HG03196 (cell line): ENCODE data around the gene HGFAC.
"Not testable (repeated sequence)": the region's sequence is repeated elsewhere in the genome, so short reads cannot be mapped to it uniquely, and the experiment has no call there.

Experiments
- ATAC-seq: cut with Tn5 transposase; IDR thresholded peaks from one replicate; pipeline ENCODE4 v1.9.1; 2021; ENCODE audit not compliant: unreplicated experiment

Gene HGFAC

DNA sequence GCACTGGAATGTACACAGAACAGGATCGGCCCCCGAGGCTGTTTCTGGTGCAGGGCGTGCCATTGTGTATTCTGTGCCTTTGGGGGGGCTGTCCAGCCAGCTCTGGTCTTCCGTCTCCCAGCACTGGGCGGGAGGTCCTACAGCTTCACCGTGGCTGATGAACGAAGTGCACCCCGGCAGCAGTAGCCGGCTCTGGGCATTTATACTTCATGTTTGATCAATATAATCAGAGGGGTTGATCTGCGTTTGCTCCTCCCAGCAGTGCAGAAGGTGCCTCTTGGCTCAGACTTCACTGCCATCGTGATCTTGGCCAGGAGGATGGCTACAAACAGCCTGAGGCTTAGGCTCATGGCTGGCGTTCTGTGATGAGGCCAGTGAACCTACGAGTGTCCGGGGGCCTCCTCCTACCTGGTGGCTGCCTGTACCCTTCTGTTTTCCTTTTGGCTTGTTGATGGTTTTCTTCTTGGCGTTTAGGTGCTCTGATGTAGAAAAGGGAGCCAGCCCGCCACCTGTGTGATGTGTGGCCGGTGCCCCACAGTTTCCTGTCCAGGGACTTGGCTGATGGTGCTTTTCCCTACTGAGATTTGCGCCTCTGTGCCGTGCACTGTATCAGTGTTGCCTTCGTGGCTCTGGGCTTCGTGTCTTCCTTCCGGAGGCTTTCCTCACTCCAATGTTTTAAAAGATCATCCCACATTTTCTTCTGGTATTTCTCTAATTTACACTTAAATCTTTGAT lies 31.2 kb upstream of the HGFAC start:
- no peak for ATAC-seq

DNA sequence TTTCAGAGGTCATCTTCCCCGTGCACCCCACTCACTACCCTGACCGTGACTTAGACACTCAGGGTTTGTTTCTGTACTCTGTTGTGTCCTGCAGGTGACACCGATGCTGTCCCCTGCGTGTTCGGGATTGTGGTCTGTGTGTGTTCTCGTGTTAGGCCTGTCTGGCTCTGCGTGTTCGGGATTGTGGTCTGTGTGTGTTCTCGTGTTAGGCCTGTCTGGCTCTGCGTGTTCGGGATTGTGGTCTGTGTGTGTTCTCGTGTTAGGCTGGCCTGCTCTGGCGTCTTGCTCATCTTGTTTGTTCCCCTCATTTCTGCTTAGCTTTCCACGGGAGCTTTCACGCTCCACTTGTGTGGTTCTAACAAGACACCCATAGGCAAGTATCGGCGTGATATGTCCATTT lies 30.6 kb upstream of the HGFAC start:
- ATAC-seq = not testable (repeated sequence)

DNA sequence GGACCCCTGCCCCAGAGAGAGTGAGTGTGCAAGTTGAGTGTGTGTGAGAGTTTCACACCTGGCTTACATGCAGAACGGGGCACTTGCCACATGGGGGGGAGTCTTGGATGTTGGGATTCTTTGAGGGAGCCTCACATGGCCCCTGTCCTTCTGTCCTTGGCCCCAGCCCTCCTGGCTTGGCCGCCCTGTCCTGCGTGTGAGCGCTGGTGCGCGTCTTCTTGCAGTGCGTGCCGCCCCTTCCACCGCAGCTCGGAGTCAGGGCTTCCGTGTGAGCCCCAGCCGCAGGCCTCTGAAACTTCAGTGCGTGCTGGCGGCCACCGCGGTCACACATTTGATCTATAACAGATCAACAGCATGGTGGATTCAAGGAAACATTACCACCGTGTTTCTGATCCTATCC lies 30.1 kb upstream of the HGFAC start:
- ATAC-seq = no peak

DNA sequence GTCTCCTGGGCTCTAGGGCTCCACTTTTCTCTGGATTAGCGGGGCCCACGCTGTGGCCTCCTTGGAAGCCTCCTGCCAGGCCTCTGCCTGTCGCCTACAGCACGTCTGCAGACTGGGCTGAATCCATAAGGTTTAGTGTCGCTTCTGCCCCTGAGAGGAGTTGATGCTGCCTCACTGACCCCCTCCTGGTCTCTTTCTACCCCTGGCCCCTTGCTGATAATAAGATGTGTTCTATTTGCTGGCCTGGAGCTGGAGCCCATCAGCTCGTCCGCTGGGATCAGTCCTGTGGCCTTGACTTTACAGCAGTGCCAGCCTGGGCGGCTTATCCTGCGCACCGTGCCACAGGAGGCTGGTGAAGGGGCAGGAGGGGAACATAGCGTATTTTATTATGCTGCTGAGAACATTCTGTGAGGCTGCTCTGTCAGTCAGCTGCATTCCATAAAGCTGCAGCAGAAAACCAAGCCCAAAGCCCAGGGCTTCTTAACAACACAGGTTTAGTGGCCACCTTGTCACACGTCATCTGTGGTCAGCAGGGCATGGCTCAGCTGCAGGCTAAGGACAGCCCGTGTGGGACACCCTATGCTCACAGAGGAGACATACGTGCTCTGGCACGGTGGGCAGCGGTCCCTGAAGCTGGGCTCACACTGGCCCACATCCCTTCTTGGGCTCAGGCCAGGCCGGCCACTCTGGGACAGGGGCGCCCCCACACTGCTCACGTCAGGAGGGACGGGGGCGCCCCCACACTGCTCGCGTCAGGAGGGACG lies 29.3 kb upstream of the HGFAC start:
- no peak for ATAC-seq

DNA sequence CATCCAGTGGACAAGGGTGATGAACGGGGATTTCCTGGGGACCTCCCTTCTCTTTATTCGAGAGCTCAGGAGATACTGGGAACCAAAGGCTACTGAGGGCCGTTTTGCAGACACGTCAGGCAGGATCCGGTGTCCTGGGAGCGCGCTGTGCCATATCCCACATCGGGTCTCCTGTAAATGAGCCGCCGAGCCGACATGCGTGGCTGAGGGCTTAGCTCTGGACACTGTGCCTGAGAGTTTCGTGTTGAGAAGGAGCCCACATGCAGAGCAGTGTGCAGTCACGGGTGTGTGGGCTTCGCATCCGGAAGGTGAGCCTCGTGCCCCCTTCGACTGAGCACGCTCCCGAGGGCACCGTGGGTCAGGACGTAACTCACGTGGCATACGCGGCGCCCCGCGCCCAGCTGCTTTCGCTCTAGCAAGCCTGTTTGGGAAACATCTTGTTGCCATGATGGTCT lies 28.5 kb upstream of the HGFAC start:
- ATAC-seq = no peak

DNA sequence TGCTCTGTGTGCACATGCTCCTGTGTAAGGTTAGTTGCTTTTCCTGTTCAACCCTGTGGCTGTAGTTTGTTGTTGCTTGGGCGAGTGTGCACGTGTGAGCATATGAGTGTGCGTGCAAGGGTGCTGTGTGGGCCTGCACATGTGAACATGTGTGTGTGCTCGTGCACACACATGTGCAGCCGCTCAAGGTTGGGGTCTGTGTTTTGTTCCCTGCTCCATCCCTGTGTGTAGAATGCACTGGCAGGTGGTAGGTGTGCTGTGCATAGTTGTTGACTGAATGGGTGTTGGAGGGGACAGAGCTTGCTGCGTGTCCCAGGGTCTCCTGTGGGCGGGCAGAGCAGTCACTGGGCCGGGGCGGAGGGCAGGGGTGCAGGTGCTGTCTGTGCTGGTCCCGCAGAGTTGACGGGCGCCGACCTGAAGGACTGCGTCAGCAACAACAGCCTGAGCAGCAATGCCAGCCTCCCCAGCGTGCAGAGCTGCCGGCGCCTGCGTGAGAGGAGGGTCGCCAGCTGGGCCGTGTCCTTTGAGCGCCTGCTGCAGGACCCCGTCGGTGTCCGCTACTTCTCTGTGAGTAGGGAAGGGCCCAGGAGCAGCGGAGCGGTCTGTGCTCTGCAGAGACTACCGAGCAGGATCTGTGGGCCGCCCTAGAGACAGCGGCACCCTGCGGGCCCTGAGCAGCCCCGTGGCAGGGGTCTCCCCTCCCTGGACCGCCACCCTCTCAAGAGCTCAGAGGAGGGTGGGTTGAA lies 27.9 kb upstream of the HGFAC start:
- no peak for ATAC-seq

DNA sequence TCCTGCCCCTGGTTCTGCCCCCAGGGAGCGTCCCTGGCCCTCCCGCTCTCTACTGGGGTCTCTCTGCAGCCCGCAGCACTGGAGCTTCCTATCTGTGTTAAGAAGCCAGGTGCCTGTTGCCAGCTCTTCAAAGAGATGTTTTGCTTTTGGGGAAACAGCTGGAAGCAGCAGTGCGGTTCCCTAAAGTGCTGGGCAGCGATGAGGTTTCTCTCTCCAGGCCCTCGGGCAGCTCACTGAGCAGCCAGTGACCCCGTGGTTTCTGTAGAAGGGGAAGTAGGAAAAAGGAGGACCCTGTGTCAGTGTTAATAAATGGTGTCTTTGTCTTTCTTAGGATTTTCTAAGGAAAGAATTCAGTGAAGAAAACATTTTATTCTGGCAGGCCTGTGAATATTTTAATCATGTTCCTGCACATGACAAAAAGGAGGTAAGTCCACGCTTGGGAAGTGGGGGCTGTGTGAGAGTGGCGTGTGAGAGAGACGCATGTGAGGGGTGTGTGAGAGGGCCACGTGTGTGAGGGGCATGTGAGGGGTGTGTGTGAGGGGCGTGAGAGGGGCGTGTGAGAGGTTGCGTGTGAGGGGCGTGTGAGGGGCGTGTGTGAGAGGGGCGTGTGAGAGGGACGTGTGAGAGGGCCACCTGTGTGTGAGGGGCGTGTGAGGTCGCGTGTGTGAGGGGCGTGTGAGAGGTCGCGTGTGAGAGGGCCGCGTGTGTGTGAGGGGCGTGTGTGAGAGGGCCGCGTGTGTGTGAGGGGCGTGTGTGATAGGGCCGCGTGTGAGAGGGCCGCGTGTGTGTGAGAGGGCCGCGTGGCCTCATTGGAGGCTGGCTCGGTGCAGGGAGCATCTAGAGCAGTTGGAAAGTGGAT lies 27.1 kb upstream of the HGFAC start:
- ATAC-seq = no peak

DNA sequence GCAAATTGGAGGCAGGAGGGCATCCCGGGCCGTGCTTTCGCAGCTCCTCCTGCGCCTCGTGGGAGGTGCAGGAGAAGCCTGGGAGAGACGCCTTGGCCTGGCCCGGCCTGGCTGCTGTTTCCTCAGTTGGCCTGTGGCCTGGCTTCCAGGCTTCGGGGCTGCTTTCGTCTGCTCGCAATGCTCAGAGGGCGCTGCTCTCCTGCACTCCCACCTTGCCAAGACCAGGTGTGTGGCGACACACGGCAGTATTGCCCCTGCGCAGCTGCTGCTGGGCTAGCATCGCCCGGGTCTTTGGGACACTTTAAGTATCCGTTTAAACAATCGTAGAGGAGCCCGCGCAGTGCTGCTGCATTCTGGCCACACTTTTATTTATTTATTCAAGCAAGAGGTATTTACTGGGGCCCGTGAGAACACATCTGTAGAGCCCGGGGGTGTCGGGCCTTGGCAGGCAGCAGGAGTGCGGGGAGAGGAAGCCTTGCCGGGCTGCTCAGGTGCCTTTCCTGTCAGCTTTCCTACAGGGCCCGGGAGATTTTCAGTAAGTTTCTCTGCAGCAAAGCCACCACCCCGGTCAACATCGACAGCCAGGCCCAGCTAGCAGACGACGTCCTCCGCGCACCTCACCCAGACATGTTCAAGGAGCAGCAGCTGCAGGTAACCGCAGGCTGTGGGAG lies 26.2 kb upstream of the HGFAC start:
- ATAC-seq = no peak

DNA sequence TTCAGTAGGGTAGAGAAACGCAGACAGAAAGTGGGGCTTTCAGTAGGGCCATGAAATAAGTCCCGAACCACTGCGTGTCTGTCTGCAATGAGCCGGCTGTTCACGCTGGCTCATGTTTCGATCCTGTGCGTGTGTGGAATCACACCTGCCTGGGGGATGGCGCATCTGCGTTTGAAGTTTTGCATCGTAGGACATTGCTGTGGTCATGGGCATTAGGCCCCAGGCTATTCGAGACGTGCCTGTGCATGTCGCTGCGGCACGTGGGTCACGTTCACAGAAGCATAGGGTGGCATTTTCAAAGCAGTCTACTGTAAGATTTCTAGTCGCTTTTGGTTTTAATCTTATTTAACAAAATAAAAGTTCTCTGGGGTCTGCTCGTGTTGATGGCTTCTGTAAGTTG lies 25.5 kb upstream of the HGFAC start:
- no peak for ATAC-seq

DNA sequence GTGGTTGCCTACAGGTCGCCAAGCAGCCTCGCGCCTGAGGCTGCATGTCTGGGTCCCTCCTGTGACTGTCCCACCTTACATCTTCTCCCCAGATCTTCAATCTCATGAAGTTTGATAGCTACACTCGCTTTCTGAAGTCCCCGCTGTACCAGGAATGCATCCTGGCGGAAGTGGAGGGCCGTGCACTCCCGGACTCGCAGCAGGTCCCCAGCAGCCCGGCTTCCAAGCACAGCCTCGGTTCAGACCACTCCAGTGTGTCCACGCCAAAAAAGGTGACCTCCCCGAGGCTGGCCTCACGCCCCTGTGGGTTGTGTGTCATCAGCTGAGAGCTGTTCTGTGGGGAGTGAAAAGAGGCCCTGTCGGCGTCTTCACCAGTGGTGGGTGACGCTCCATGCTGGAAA lies 24.9 kb upstream of the HGFAC start:
- no peak for ATAC-seq

DNA sequence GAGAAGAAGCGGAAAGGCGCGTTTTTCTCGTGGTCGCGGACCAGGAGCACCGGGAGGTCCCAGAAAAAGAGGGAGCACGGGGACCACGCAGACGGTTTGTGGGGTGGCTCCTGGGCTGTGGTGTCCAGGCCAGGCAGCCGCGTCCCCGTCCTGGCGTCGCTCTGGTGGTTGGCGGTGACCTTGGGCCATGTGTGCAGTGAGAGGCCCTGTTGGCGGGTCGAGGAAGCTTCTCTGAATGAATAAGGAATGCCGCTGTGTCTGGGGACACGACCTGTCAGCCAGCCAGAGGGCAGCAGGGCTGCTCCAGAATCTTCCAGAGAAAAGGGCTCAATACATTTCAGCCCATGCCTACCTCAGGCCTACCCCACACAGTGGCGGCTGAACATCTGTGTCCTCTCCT lies 24.3 kb upstream of the HGFAC start:
- ATAC-seq = no peak

DNA sequence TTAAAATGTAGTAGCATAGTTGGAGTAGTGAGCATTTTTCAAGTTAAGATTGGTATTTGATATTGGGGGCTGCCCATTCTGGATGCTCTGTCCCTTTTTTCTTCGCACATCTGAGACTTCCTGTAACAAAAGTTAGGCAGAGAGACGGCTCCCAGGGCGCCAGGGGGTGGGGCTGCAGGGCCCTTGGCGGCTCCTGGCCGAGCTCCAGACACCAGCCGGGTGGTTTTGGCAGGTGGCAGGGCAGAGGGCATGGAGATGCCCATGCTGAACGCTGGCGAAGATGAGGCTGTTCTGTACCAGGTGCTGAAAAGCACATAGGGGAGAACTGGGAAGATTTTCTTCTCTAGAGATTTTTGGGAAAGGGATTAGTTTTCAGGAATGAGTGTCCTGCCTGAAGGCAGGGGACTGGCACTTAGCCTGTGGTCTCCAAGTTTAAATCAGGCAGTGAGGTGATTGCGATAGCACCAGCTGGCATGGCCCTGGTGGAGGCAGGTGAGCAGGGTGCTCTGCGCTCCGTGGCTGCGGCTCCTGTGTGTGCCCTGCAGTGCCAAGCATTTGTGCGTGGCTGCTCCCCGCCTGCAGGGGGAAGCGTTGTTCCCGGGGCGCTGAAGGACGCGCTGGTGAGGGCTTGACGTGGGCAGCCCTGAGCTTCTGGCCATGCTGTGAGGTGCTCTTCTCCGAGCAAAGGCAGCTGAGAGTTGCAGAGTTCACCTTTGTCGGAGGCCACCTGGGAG lies 23.6 kb upstream of the HGFAC start:
- no peak for ATAC-seq

DNA sequence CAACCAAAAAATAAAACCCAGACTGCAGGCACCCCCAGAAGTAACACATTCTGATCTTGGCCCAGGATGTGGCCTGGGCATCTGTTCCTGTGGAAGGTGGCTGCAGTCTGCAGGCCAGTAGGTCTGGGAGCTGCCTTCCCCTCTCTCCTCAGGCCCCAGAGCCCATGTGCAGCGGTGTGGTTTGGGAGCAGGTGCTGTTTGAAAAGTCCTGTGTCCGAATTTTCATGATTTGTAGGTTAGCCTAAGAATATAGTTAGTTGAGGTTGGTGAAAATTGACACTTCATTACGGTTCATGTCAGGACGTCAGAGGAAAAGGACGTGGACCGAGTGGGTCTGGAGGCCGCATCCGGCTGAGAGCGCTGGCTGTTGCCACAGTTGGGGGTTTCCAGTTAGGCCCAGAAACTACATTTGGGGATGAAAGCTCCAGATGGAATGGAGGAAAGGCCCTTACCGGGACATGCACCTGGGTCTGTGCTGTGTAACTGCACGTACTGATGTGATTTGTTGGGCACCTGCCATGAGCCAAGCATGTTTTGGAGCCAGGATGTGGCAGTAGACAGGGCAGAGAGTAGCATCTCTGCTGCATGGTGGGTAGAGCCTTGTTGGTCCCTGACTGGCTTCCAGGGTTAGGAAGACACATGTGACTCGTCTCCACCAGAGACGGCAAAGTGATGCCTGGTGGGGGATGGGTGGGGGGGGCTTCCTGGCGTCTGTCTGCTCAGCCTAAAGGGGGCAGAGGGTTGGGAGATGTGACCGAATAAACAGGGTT lies 21.7 kb upstream of the HGFAC start:
- no peak for ATAC-seq

DNA sequence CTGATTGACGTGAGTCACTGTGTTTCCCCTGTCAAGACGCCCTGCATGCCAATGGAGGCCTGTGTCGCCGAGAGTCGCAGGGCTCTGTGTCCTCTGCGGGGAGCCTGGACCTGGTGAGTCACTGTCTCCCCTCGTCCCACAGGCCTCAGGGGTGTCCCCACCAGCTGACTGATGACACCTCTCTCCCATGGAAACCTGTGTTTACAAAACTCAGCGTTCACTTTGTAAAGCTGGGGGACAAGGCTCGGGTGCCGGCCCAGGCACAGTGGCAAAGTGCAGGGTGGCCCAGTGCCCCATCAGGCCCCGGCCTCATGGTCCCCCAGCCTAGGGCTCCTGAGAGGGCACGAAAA lies 21.2 kb upstream of the HGFAC start:
- no peak for ATAC-seq

DNA sequence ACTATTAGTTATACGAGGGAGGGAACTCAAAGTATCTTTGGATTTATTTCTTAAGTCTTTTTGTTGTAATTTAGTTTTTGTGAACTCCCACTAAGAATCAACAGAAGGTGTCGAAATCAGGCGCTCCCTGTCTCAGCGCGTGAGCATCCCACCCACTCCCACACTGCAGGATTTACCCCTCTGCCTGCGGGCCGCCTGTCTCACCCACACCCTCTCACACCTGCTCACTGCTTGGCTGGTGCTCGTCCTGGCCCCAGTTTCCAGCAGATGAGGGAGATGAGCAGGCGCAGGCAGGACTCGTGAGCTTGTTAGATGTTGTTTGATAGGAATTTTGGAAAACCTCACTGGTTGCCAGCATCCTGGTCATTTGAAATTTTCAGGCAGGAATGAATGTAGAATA lies 20.8 kb upstream of the HGFAC start:
- ATAC-seq = no peak

DNA sequence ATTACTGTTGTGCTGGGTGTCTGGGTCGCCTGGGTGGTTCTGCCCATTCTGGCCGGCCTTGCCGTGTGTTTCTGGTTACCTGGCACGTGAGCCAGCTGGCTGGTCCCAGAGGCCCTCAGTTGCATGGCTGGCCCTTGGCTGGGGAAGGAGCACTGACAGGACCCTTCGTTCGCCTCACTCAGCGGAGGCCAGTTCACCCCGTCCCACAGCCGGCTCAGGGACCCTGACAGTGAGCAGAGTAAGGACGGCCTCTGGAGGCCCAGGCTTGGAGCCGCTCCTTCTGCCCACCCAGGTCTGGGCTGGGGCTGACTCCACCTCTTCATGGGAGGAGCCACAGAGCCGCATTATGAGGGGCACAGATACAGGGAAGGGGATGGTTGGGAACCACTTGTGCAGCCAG lies 20.3 kb upstream of the HGFAC start:
- ATAC-seq = no peak

DNA sequence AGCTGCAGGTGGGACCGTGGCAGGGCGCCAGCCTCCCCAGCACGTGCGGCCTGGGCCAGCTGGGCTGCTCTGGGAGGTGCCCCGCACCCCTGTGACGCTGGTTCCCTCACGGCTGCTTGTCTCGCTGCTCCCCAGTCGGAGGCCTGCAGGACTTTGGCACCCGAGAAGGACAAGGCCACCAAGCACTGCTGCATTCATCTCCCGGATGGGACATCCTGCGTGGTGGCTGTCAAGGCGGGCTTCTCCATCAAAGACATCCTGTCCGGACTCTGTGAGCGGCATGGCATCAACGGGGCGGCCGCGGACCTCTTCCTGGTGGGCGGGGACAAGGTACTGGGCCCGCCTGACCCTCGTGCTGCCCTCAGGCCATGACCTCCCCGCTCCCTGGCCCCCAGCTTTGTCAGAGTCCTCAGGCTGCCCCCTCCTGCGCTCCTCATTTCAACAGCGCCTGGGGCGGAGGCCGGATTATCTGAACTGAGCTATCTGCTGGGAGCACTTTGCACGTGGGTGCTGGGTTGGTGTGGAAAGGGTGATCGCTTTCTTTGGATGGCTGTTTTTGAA lies 19.4 kb upstream of the HGFAC start:
- ATAC-seq = no peak

DNA sequence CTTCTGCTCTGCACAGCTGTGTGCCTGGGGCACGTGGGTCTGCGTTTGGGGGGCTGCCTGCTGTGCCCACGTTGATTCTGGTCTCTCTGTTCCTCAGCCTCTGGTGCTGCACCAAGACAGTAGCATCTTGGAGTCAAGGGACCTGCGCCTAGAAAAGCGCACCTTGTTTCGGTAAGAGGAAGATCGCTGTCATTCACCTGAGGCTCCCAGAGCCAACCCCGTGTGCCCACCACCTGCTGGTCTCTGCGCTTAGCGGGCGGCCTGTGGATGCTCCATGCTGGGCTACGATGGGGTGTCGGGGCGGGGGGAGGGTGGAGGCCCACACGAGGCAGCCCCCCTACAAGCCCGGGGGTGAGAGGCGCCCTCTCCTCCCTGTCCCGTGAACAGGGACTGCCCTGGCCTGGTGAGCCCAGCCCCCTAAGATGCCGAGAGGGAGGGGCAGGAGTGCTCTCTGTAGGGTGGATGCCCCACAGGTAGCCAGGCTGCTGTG lies 18.9 kb upstream of the HGFAC start:
- no peak for ATAC-seq

DNA sequence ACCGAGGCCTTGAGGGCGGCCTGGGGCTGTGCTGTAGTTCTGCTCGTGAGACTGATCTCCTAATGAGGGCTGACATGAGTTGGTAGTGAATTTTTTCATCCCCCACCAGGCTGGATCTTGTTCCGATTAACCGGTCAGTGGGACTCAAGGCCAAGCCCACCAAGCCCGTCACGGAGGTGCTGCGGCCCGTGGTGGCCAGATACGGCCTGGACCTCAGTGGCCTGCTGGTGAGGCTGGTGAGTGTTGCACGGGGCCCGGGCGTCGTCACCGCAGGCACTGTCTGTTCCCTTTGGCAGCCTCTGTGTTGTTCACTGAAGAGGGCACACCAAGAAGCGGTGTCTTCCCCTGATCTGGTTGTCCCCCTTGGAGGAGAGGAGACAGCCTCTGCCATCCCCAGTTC lies 18.4 kb upstream of the HGFAC start:
- no peak for ATAC-seq
